GM12878 (cell line): ENCODE measurements around the gene CAMKK2.

Experiments used
- CTCF ChIP-seq, 3 experiments: IDR thresholded peaks in 2 of 3; conservative IDR thresholded peaks in 1 of 3; 2 replicates each; pipeline ENCODE4 v1.5.1; 2011; ENCODE audit warnings: low read depth in 3 of 3, low read length in 3 of 3, mild to moderate bottlenecking in 3 of 3, control low read depth in 2 of 3, moderate library complexity in 2 of 3, inconsistent platforms in 1 of 3, mixed read lengths in 1 of 3; ENCODE audit not compliant: control insufficient read depth in 2 of 3, insufficient read depth in 1 of 3; ENCODE audit errors: extremely low read depth in 1 of 3
- POLR2A ChIP-seq: IDR thresholded peaks from 2 replicates; pipeline ENCODE4 v1.6.1; 2011; ENCODE audit warnings: low read depth, mild to moderate bottlenecking, low read length
- TBL1XR1 ChIP-seq: IDR thresholded peaks from 2 replicates; pipeline ENCODE4 v1.6.1; 2012; ENCODE audit warnings: low read depth, low read length, improper control_type of control experiment

GRCh38 chr12:121325922-121326396 lies 29.4 kb upstream of the CAMKK2 start:
- TF ChIP-seq POLR2A (no peak), CTCF (IDR thresholded peaks at IDR 0.05 in 2 of 3, conservative IDR thresholded peaks at IDR 0.05 in 1 of 3; ENCODE audit: control insufficient read depth in 2 of 3, extremely low read depth in 1 of 3, insufficient read depth in 1 of 3, low read depth in 3 of 3, low read length in 3 of 3) (no peak), TBL1XR1 (no peak)
